SKM-1 (cell line): ENCODE data around the gene CCDC88C.
"Not testable (repeated sequence)": the region's sequence is repeated elsewhere in the genome, so short reads cannot be mapped to it uniquely, and the experiment has no call there.

Experiments used
- DNase-seq: peaks from one replicate; lab custom pipeline; 2025; ENCODE audit not compliant: unreplicated experiment; lab: John Stamatoyannopoulos, UW

CCDC88C gene

DNA sequence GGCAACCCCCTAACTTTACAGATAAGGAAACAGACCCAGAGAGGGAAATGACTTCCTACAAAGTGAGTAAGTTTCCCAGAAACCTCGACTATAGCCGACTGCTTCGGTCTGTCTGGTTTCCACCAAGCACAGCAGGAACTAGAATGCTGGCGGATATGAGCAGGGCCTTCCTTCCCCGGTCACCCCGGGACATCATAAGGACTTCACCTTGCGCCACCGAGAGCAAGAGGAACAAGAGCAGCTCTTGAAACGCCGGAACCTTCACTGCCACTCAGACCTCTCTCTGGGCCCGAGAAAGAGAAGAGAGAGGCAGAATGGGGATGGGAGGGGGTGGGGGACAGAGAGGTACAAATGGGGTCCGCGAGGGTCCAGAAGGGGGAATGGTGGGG is 143.7 kb downstream of the CCDC88C start:
- no peak for DNase-seq

DNA sequence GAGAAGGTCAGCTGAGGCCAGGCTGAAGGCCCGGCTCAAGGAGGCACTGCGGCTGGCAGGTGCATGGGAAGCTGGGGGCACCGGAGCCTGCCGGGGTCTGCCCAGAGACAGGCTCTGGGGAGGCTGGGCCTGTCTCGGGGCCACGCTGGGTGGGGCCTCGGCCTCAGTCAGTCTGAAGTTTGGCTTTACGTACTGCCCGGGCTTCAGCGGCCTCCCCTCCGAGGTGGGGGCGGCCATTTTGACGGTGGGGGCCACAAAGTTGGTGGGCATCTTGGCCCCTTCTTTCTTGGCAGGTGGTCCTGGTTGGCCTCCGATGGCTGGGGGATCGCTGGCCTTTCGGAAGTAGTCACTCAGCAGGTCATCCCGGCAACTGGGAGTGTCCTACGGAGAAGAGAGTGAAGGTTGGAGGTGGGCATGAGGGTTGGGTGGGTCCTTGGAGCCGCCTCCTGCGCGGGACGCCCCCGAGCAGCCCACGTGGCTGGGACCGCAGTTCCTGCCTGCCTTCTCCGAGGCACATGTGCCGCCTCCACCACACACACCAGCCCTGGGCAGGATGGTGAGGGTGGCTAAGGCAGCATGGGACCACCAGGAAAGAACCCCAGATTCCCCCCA is 144.2 kb downstream of the CCDC88C start:
- no peak for DNase-seq

- no peak for DNase-seq
Measured at GRCh38 chr14:91272341-91273272, 145.0 kb downstream of the CCDC88C start.

DNA sequence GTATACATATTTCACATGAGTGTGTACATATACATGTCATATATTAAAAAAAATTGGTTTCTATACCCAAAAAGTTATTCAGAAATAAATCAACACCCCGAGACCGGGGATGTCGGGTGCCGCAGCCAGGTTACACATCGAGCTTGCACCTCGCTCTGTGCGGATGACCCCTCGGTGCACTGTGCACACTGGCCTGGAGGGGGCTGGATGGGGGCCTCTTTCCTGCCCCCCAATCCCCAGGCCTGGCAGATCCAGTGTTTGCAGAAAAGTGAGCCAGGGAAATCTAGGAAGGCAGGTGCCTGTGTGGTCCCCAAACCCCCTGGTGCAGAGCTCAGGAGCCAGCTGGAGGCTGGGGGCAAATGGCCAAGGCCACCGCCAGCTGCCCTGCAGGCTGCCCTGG is 146.0 kb downstream of the CCDC88C start:
- DNase-seq = no peak

DNA sequence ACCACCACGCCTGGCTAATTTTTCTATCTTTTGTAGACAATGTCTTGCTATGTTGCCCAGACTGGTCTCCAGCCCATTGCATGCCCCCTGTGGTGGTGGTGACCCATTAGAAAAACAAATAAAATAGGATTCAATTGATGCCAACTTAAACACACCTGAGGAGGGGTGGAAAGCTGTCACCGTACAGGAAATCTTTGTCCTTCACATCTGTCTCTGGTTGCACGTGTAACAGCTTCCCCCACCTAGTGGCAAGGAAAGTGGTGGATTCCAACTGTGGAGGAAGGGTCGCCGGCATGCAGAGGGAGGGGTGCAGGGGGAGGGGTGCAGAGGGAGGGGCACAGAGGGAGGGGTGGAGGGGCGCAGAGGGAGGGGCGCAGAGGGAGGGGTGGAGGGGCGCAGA is 147.0 kb downstream of the CCDC88C start:
- DNase-seq = no peak

DNA sequence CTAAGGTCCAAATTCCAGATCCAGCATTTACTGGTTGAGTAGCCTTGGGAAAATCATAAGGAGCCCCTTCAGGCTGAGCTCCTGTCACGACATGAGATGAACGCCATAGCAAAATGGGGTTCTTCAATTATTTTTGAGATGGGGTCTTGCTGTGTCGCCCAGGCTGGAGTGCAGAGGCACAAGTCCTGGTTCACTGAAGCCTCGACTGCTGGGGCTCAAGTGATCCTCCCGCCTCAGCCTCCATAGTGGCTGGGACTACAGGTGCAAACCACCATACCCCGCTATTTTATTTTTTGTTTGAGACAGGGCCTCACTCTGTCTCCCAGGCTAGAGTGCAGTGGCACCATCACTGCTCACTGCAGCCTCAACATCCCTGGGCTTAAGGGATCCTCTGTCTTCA is 147.4 kb downstream of the CCDC88C start:
- DNase-seq = no peak

- DNase-seq = no peak
Measured at GRCh38 chr14:91269076-91269991, 148.3 kb downstream of the CCDC88C start.

GRCh38 chr14:91267965-91268437 is 149.6 kb downstream of the CCDC88C start:
- DNase-seq = no peak

DNA sequence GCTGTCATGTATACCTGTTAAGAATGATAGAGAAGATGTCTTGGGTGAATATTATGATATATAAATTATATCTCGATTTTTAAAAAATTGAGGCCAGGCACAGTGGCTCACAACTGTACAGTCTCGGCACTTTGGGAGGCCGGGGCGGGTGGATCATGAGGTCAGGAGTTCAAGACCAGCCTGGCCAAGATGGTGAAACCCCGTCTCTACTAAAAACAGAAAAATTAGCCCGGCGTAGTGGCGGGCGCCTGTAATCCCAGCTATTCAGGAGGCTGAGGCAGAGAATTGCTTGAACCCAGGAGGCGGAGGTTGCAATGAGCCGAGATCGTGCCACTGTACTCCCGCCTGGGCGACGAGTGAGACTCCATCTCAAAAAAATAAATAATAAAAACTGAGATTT is 151.3 kb downstream of the CCDC88C start:
- DNase-seq = not testable (repeated sequence)

DNA sequence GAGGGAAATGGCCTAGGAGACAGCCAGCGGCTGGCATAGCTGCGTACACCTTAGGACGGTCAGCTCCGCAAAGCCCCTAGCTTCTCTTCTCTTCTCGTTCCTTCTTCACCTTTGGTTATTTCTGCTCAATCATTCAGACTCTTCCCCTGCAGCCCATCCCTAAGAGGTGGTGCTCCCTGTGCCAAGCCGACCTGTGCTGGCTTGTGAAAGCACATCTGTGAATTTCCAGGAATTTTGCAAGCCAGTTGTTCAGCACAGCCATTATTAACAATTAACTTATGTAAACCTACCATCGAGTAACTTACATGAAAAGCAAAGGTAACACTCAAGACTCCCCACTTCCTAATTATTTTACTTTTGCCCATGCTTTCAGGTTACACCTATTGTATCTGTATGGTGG is 152.2 kb downstream of the CCDC88C start:
- DNase-seq = no peak

DNA sequence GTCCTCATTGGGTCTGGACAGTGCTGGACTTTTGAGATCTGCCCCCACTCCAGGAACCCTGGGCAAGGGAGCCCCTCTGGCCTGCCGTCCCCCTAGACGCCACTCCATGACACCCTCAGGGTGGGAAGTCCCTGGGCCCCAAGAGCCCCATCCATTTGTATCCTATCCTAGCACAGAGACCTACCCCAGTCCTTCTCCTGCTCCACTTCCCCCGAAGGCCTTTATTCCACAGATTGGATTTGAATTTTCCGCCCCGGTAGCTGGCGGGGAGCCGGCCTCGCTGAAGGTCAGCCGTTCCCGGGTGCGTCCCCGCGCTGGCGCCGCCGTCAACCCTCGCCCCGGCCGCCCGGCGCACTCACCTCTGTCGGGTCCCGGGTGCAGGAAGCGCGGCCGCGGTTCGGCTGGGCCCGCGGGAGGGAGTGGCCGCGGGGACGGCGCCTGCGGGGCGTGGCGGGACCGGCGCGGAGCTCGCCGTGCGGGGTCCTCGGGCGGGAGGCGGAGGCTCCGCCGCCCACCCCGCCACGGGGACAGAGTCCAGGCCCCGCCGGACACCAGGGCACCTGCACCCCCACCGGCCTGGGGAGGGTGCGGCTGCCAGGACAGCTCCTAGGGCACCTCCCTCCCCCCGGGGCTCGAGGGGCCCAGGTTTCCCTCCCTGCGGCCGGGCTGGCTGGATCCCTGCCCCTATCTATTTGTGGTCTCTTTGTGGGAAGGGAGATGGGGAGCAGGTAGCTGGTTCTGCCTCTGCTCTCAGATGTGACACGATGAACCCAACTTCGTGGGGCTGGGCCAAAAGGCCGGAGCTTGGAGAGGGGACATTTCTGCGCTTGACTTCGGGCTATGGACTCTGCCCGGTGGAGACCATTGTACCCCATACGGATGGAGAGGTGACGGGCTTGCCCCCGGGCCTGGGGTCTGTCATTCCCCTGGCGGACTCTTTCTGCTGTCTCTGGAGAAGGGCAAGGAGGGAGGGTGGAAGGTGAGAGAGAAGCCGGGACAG is 153.2 kb downstream of the CCDC88C start:
- no peak for DNase-seq

GRCh38 chr14:91263329-91263728 is 154.3 kb downstream of the CCDC88C start:
- no peak for DNase-seq

GRCh38 chr14:91261986-91262549 is 155.6 kb downstream of the CCDC88C start:
- DNase-seq = no peak

DNA sequence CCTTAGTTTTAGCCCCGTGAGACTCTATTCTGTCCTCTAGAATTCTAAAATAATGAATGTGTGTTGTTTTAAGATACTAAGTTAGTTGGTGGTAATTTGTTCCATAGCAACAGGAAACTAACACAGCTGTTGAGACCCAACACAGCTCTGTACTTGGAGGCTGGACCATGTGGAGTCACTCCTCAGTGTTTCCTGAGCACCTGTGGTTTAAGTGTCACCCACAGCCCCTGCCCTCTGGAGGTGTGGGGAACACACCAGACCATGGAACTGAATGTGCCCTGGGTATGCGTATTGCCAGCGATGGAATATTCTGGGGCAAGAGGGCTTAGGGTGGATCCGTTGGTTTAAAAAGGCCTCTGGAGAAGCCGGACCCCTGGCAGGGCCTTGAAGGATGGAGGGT is 156.5 kb downstream of the CCDC88C start:
- no peak for DNase-seq

DNA sequence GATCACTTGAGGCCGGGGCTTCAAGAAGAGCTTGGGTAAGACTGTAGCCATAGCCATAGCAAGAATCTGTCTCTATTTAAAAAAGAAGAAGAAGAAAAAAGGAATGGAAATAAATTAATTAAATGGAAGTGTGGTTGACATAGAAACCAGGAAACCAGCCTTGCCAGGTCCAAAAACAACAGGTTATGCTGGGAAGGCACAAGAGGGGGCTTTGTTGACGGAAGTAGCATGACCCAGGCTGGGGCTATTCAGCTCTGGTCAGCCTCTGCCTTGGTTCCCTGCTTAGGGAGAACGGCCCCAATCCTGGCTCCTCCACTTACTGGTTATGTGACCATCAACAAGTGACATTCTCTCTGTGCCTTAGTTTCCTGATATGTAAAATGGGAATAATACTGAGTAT is 158.7 kb downstream of the CCDC88C start:
- DNase-seq = no peak

- no peak for DNase-seq
Measured at GRCh38 chr14:91258011-91258618, 159.5 kb downstream of the CCDC88C start.

- DNase-seq = no peak
Measured at GRCh38 chr14:91257328-91258010, 160.2 kb downstream of the CCDC88C start.

DNA sequence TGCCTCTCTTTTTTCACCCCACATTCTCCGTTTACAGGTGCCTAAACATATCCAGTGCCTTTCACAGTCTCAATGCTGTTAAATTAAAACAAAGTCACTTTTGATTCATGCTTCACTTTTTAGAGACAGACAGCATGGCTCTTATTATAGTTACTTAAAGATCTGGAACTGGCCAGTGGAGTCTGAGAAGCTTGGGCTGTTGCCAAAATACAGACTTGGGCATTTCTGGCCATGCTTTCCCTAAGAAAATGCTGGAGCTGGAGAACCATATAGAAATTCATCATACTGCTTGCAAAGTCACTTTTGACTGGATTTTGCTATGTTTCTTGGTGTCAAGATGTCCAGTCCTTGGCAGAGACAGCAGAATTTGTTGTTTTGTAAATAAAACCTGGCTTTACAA is 161.0 kb downstream of the CCDC88C start:
- no peak for DNase-seq
